SK-N-SH treated with all-trans-retinoic acid at 6 μM for 48 hours (cell line): ENCODE measurements around the gene L2HGDH.

ENCODE experiments used
- ARNTL ChIP-seq: fragments of 450-650 bp; formaldehyde crosslinking; IDR thresholded peaks from 2 replicates; pipeline ENCODE4 v1.5.0; 2020; ENCODE audit warnings: low read depth, mild to moderate bottlenecking, moderate library complexity, borderline replicate concordance
- BACH2 ChIP-seq: fragments of 250-450 bp; sonication (Bioruptor Pico); IDR thresholded peaks from 2 replicates; pipeline ENCODE4 v1.9.0; 2021; ENCODE audit warnings: mild to moderate bottlenecking, borderline replicate concordance
- CREB5 ChIP-seq: fragments of 250-450 bp; sonication (Bioruptor Pico); IDR thresholded peaks from 2 replicates; pipeline ENCODE4 v1.5.1; 2020; ENCODE audit warnings: low read depth, mild to moderate bottlenecking, moderate library complexity
- CSDC2 ChIP-seq: fragments of 250-450 bp; sonication (Bioruptor Pico); IDR thresholded peaks from 2 replicates; pipeline ENCODE4 v1.5.0; 2020; ENCODE audit warnings: mild to moderate bottlenecking, moderate library complexity
- ISL1 ChIP-seq: fragments of 250-450 bp; sonication (Bioruptor Pico); IDR thresholded peaks from 2 replicates; pipeline ENCODE4 v2.1.2; 2022; ENCODE audit warnings: mild to moderate bottlenecking, moderate library complexity
- OSR1 ChIP-seq: fragments of 250-450 bp; sonication (Bioruptor Pico); IDR thresholded peaks from 2 replicates; pipeline ENCODE4 v1.8.0; 2022; ENCODE audit warnings: moderate library complexity, mild to moderate bottlenecking, inconsistent platforms
- PATZ1 ChIP-seq: fragments of 250-450 bp; sonication (Bioruptor Pico); IDR thresholded peaks from 2 replicates; pipeline ENCODE4 v1.8.0; 2020; ENCODE audit warnings: mild to moderate bottlenecking, moderate library complexity, borderline replicate concordance
- POU6F1 ChIP-seq: fragments of 250-450 bp; sonication (Bioruptor Pico); IDR thresholded peaks from 2 replicates; pipeline ENCODE4 v1.8.0; 2021; ENCODE audit warnings: low read depth, mild to moderate bottlenecking, moderate library complexity, borderline replicate concordance
- RARB ChIP-seq: fragments of 250-450 bp; sonication (Bioruptor Pico); IDR thresholded peaks from 2 replicates; pipeline ENCODE4 v1.8.0; 2021; ENCODE audit warnings: mild to moderate bottlenecking, moderate library complexity
- SNAI2 ChIP-seq: fragments of 250-450 bp; sonication (Bioruptor Pico); IDR thresholded peaks from 2 replicates; pipeline ENCODE4 v1.5.0; 2020; ENCODE audit warnings: mild to moderate bottlenecking, moderate library complexity
- ZC3H10 ChIP-seq: fragments of 250-450 bp; sonication (Bioruptor Pico); IDR thresholded peaks from 2 replicates; pipeline ENCODE4 v1.5.1; 2021; ENCODE audit warnings: mild to moderate bottlenecking, moderate library complexity
- ZFP3 ChIP-seq: fragments of 250-450 bp; sonication (Bioruptor Pico); IDR thresholded peaks from 2 replicates; pipeline ENCODE4 v1.5.0; 2020; ENCODE audit warnings: mild to moderate bottlenecking, moderate library complexity
- ZFP30 ChIP-seq: fragments of 450-650 bp; formaldehyde crosslinking; IDR thresholded peaks from 2 replicates; pipeline ENCODE4 v1.5.0; 2022; ENCODE audit warnings: mild to moderate bottlenecking, moderate library complexity
- ZNF565 ChIP-seq: fragments of 450-650 bp; formaldehyde crosslinking; conservative IDR thresholded peaks from 2 replicates; pipeline ENCODE4 v1.5.0; 2020; ENCODE audit warnings: low read depth, mild to moderate bottlenecking, moderate library complexity

GRCh38 chr14:50270932-50271331 is 41.1 kb downstream of the L2HGDH start:
- TF ChIP-seq ISL1 (CRISPR knock-in tag) (no peak), POU6F1 (CRISPR knock-in tag) (no peak), OSR1 (CRISPR knock-in tag) (no peak), CSDC2 (CRISPR knock-in tag) (no peak), PATZ1 (no peak), ZFP30 (no peak), ARNTL (no peak), ZFP3 (CRISPR knock-in tag) (no peak), CREB5 (CRISPR knock-in tag) (no peak), RARB (CRISPR knock-in tag) (no peak), BACH2 (no peak), ZNF565 (CRISPR knock-in tag) (no peak), SNAI2 (CRISPR knock-in tag) (no peak), ZC3H10 (no peak)
